A549 (cell line): Measurements from ENCODE around the gene OR4D2.
"Not testable (repeated sequence)": the region's sequence is repeated elsewhere in the genome, so short reads cannot be mapped to it uniquely, and the experiment has no call there.

Source experiments
- BHLHE40 ChIP-seq: IDR thresholded peaks from 2 replicates; pipeline ENCODE4 v1.6.1; 2012; ENCODE audit warnings: low read depth, low read length, inconsistent platforms
- EHF ChIP-seq: fragments of 250-450 bp; sonication (Bioruptor Pico); IDR thresholded peaks from 2 replicates; pipeline ENCODE4 v1.5.0; 2020; ENCODE audit warnings: mild to moderate bottlenecking
- EP300 ChIP-seq, 2 experiments: fragments of >200 bp; sonication (Bioruptor Twin); formaldehyde crosslinking; IDR thresholded peaks; 2 replicates in 1 of 2; 3 replicates in 1 of 2; pipeline ENCODE4 v1.6.1; 2016 to 2017
- HDAC2 ChIP-seq: fragments of 200-600 bp; sonication (generic); IDR thresholded peaks from 2 replicates; pipeline ENCODE4 v1.6.1; 2016
- MAFK ChIP-seq: fragments of 450-650 bp; IDR thresholded peaks from 2 replicates; pipeline ENCODE4 v1.6.1; 2014; ENCODE audit not compliant: partially characterized antibody
- POLR2A ChIP-seq: IDR thresholded peaks from 2 replicates; pipeline ENCODE4 v1.6.1; 2012; ENCODE audit warnings: mild to moderate bottlenecking, low read length
- ZSCAN20 ChIP-seq: fragments of 250-450 bp; sonication (Bioruptor Pico); IDR thresholded peaks from 2 replicates; pipeline ENCODE4 v1.8.0; 2022; ENCODE audit warnings: mild to moderate bottlenecking, moderate library complexity
- TF ChIP-seq, protein P1 (sequence below): fragments of >200 bp; sonication (Bioruptor Twin); formaldehyde crosslinking; IDR thresholded peaks from 3 replicates; pipeline ENCODE4 v1.5.1; 2016
- TF ChIP-seq, protein P2 (sequence below): IDR thresholded peaks from 2 replicates; pipeline ENCODE4 v1.6.1; 2012

DNA sequence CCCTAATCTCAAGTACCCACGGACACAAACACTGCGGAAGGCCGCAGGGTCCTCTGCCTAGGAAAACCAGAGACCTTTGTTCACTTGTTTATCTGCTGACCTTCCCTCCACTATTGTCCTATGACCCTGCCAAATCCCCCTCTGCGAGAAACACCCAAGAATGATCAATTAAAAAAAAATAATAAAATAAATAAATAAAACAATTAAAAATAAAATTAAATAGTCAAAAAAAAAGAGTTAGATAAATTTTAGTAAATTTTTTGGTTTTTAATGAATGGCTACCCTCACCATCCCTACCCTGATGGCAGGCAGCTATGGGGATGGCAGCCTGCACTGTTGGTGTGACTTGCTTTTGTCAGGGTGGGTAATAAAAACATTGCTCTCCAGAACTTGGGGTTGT lies 23.4 kb upstream of the OR4D2 start:
- TF ChIP-seq, protein P1, sequence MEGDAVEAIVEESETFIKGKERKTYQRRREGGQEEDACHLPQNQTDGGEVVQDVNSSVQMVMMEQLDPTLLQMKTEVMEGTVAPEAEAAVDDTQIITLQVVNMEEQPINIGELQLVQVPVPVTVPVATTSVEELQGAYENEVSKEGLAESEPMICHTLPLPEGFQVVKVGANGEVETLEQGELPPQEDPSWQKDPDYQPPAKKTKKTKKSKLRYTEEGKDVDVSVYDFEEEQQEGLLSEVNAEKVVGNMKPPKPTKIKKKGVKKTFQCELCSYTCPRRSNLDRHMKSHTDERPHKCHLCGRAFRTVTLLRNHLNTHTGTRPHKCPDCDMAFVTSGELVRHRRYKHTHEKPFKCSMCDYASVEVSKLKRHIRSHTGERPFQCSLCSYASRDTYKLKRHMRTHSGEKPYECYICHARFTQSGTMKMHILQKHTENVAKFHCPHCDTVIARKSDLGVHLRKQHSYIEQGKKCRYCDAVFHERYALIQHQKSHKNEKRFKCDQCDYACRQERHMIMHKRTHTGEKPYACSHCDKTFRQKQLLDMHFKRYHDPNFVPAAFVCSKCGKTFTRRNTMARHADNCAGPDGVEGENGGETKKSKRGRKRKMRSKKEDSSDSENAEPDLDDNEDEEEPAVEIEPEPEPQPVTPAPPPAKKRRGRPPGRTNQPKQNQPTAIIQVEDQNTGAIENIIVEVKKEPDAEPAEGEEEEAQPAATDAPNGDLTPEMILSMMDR: not testable (repeated sequence)
- TF ChIP-seq EP300 (IDR thresholded peaks at IDR 0.05); HDAC2; POLR2A; EHF (CRISPR knock-in tag); BHLHE40; ZSCAN20 (CRISPR knock-in tag); MAFK: not testable (repeated sequence)
- TF ChIP-seq, protein P2, sequence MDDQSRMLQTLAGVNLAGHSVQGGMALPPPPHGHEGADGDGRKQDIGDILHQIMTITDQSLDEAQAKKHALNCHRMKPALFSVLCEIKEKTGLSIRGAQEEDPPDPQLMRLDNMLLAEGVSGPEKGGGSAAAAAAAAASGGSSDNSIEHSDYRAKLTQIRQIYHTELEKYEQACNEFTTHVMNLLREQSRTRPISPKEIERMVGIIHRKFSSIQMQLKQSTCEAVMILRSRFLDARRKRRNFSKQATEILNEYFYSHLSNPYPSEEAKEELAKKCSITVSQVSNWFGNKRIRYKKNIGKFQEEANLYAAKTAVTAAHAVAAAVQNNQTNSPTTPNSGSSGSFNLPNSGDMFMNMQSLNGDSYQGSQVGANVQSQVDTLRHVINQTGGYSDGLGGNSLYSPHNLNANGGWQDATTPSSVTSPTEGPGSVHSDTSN: not testable (repeated sequence)
